Activated naive CD8-positive, alpha-beta T cell treated with anti-CD3 and anti-CD28 coated beads for 36 hours (primary cell): ENCODE measurements around the gene TNRC6C. TPM values are rescaled to one million over a fixed set of nuclear protein-coding genes. Genes with fewer than 3 reads are reported as not detected.
"Not testable (repeated sequence)": the region's sequence is repeated elsewhere in the genome, so short reads cannot be mapped to it uniquely, and the experiment has no call there.

Experiments used
- DNase-seq: peaks from one replicate; pipeline ENCODE4 v3.0.0; 2021
- H3K27ac Mint-ChIP-seq: one replicate; pipeline ENCODE4 v1.8.0; 2022; ENCODE audit warnings: mild to moderate bottlenecking, moderate library complexity, mixed read lengths
- H3K27me3 Mint-ChIP-seq: one replicate; pipeline ENCODE4 v1.8.0; 2022; ENCODE audit warnings: mild to moderate bottlenecking, mixed read lengths
- H3K36me3 Mint-ChIP-seq: one replicate; pipeline ENCODE4 v1.8.0; 2021; ENCODE audit warnings: mild to moderate bottlenecking, mixed read lengths
- H3K4me1 Mint-ChIP-seq: one replicate; pipeline ENCODE4 v1.8.0; 2021; ENCODE audit warnings: mixed read lengths
- H3K4me3 Mint-ChIP-seq: one replicate; pipeline ENCODE4 v1.8.0; 2022; ENCODE audit warnings: mild to moderate bottlenecking, moderate library complexity, mixed read lengths
- H3K9me3 Mint-ChIP-seq: one replicate; pipeline ENCODE4 v1.8.0; 2022; ENCODE audit warnings: mixed read lengths
- total RNA-seq, 2 experiments: library from RNA; stranded (reverse); gene quantifications; one replicate each; pipeline ENCODE4 v1.2.3, GENCODE V29; 2021

The TNRC6C gene
- total RNA-seq, 2 experiments from 2014 or later, result 16.2 to 19.2 TPM

DNA sequence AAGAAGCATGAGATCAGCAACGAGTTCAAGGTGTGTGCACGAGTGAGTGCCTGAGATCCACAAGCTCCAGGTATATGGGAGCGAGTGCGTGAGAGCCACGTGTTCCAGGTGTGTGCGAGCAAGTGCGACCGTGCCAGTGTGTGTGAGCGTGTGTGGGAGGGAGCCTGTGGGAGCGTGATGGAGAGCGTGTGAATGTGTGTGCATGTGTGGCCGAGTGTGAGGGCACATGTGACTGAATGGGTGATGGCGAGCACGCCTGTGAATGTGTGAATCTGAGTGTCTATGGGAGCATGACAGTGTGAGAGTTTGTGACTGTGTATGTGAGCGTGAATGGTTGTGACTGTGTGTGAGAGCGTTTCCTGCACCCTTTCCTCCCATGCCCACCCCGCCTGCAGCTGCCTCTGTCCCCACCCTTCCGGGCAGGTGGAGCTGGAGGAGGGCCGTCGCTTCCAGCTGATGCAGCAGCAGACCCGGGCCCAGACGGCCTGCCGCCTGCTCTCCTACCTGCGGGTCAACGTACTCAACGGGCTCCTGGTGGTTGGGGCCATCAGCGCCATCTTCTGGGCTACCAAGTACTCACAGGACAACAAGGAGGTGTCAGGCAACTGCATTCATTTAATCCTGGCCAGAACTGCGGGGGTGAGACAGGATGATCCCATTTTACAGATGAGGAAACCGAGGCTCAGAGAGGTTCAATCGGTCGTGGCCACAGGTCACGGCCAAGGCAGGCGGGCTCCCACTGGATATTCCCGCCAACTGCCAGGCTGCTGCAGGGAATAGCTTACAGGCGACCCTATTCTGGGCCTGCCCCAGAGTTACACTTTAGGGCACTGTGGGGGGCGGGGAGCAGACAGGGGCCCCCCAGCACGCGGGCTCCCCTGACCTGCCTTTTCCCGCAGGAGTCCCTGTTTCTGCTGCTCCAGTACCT lies 175.7 kb downstream of the TNRC6C start:
- Mint-ChIP-seq H3K27ac (peak overlapping the region; percentile 55), H3K27me3 (no peaks in the 10 kb centered on the region), H3K4me1 (peaks cover 61% of the 10 kb centered on the region), H3K9me3 (no peaks in the 10 kb centered on the region), H3K36me3 (peaks cover 59% of the 10 kb centered on the region), H3K4me3 (peak overlapping the region; percentile 76)
- peak; percentile 76 for DNase-seq

- peaks cover 62% of the 10 kb centered on the region for H3K36me3 Mint-ChIP-seq
- H3K27me3 Mint-ChIP-seq, result no peaks in the 10 kb centered on the region
- no peak overlapping the region for H3K4me3 Mint-ChIP-seq
- DNase-seq, result no peak
- no peaks in the 10 kb centered on the region for H3K9me3 Mint-ChIP-seq
- no peak overlapping the region for H3K27ac Mint-ChIP-seq
- H3K4me1 Mint-ChIP-seq, result peaks cover 59% of the 10 kb centered on the region
These were observed 176.4 kb downstream of the TNRC6C start for GRCh38 chr17:78134899-78135385.

GRCh38 chr17:78135858-78136500 lies 177.5 kb downstream of the TNRC6C start:
- H3K36me3 Mint-ChIP-seq, result peaks cover 62% of the 10 kb centered on the region
- no peaks in the 10 kb centered on the region for H3K27me3 Mint-ChIP-seq
- H3K27ac Mint-ChIP-seq, result peak overlapping the region; percentile 46
- no peak for DNase-seq
- H3K9me3 Mint-ChIP-seq, result no peaks in the 10 kb centered on the region
- peaks cover 58% of the 10 kb centered on the region for H3K4me1 Mint-ChIP-seq
- no peak overlapping the region for H3K4me3 Mint-ChIP-seq

DNA sequence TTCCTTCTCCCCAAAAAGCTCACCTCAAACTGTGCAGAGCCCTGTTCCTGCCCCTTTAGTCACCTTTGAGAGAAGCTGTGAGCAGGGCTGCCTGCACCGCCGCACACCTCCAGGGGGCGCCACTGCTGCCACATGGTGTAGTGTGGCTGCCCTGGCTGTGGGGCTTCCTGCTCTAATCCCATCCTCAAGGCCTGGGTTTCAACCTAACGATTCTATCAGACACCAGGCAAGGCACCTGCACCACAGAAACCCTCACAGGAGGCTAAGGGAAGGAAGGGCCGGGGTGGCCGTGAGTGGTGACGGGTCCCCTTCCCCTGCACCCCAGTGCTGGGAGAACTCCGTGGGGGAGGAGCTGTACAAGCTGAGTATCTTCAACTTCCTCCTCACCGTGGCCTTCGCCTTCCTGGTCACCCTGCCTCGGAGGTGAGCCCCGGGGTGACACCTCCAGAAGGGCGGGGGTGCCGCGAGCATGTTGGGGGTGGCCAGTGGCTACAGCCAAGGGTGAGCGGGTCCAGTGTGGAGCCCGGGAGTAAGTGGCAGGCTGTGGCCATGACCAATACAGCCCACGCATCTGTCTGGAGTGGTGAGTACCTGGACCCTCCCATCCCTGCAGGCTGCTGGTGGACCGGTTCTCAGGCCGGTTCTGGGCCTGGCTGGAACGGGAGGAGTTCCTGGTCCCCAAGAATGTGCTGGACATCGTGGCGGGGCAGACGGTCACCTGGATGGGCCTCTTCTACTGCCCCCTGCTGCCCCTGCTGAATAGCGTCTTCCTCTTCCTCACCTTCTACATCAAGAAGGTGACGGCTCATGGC lies 179.1 kb downstream of the TNRC6C start:
- Mint-ChIP-seq H3K27me3 (no peaks in the 10 kb centered on the region), H3K9me3 (no peaks in the 10 kb centered on the region), H3K27ac (peak overlapping the region; percentile 50), H3K36me3 (peaks cover 62% of the 10 kb centered on the region), H3K4me3 (no peak overlapping the region), H3K4me1 (peaks cover 68% of the 10 kb centered on the region)
- DNase-seq, result peak; percentile 53

GRCh38 chr17:78138204-78139060 lies 179.9 kb downstream of the TNRC6C start:
- Mint-ChIP-seq H3K27ac (peak overlapping the region; percentile 11), H3K4me3 (no peak overlapping the region), H3K4me1 (peaks cover 70% of the 10 kb centered on the region), H3K36me3 (peaks cover 56% of the 10 kb centered on the region), H3K9me3 (no peaks in the 10 kb centered on the region), H3K27me3 (no peaks in the 10 kb centered on the region)
- no peak for DNase-seq

DNA sequence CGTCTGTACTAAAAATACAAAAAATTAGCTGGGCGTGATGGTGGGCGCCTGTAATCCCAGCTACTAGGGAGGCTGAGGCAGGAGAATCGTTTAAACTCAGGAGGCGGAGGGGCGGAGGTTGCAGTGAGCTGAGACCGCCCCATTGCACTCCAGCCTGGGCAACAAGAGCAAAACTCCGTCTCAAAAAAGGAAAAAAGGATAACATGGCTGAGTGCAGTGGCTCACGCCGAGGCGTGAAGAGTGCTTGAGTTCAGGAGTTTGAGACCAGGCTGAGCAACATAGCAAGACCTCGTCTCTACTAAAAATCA lies 181.3 kb downstream of the TNRC6C start:
- Mint-ChIP-seq H3K36me3 (peaks cover 44% of the 10 kb centered on the region), H3K4me1 (peaks cover 73% of the 10 kb centered on the region), H3K27ac (peak overlapping the region; percentile 71)
- not testable (repeated sequence) for H3K9me3 Mint-ChIP-seq, H3K27me3 Mint-ChIP-seq, H3K4me3 Mint-ChIP-seq, DNase-seq

DNA sequence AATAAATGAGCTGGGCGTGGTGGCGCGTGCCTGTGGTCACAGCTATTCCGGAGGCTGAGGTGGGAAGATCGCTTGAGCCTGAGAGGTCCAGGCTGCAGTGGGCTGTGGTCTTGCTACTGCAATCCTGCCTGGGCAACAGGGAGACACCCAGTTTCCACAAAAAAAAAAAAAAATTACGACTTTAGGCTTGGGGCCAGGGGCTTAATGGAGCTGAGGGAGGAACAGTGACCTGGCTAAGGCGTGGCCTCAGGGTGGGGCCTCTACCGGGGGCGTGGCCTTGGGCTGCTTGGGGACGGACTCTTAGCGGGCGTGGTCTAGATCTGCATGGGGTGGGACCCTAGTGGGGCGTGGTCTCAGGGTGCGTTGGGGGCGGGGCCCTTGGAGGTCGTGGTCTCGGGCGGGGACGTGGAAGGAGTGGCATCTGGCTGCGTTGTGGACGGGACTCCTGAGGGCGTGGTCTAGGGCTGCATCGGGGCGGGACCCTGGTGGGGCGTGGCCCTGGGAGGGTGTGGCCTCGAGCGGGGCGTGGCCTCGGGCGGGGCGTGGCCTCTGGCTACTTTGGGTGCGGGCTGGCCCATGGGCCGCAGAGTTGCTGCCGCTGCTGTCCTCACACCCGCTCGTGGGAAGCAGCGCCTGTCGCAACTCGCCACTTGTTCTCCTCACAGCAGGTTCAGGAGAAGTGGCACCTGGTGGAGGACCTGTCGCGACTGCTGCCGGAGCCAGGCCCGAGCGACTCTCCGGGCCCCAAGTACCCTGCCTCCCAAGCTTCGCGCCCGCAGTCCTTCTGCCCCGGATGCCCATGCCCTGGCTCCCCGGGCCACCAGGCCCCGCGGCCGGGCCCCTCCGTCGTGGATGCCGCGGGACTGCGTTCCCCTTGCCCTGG lies 181.9 kb downstream of the TNRC6C start:
- Mint-ChIP-seq H3K9me3 (no peaks in the 10 kb centered on the region), H3K36me3 (peaks cover 40% of the 10 kb centered on the region), H3K27ac (peak overlapping the region; percentile 71)

DNA sequence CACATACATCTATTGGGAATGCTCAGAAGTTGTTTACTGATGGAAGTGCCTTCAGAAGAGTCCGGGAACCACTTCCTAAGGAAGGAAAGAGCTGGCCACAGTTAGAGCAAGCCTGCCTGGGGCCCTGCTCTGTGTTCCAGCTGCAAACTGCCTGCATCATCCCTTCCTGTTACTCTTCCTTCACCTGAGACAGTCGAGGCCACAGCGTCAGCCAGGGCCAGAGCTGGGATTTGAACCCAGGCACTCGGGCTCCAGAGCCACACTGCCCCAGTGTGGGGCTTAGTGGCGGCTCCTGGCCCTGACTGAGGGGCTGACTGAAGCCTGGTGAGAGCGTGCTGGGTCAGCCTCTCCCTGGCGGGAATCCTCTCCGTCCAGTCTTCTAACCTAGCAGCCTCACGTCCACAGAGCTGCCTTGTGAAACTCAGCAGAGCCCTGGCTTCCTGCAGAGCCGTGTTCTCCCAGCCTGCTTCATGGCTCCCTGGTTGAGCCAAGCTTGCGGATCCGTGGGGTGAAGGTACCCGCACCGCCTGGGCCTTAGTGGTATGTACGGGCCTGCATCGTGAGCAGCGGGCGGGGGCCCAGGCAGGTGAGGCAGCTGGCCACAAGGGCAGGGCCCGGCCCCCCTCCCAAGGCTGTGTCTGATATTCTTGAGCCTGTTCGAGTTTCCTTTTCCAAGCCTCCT lies 183.1 kb downstream of the TNRC6C start:
- peaks cover 31% of the 10 kb centered on the region for H3K36me3 Mint-ChIP-seq
- no peak overlapping the region for H3K4me3 Mint-ChIP-seq
- no peaks in the 10 kb centered on the region for H3K27me3 Mint-ChIP-seq
- H3K9me3 Mint-ChIP-seq, result no peaks in the 10 kb centered on the region
- H3K27ac Mint-ChIP-seq, result no peak overlapping the region
- no peak for DNase-seq
- H3K4me1 Mint-ChIP-seq, result peaks cover 60% of the 10 kb centered on the region

More for the DNA sequence above, 181.9 kb downstream of the TNRC6C start:
- Mint-ChIP-seq H3K4me1 (peaks cover 71% of the 10 kb centered on the region), H3K4me3 (no peak overlapping the region), H3K27me3 (no peaks in the 10 kb centered on the region)
- peak; percentile 97 for DNase-seq

DNA sequence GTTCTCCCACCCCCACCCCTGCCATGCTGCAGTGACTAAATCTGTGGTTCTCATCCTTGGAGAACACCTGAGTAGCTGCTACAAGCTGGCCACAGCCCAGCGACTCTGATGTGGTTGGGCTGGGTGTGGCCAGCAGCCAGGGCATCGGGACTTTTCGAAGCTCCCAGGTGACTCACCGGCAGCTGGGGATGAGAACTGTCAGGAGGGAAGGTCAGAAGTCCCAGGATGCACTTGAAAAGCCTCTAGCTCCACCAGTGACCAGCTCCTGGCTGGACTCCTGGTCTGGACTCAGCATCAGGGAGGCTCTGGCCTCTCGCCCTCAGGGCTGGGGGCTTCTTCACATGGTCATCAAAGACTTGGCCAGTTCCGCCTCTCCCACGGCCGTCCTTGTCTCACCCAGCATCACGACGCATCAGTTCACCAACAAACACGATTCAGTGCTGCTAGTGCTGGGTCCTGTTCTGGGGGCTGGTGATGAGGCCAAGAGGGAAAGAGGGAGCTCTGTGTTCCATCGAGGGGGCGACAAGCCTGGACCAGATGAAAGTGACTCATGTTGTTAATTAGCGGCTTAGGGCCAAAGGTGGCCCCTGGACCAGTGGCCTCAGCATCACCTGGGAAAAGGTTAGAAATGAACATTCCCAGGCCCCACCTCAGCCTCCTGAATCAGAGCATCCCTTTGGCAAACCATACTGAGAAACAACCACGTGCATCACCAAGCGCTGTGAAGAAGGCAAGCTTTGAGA lies 183.8 kb downstream of the TNRC6C start:
- peaks cover 24% of the 10 kb centered on the region for H3K36me3 Mint-ChIP-seq
- H3K27ac Mint-ChIP-seq, result no peak overlapping the region
- no peaks in the 10 kb centered on the region for H3K27me3 Mint-ChIP-seq
- no peak overlapping the region for H3K4me3 Mint-ChIP-seq
- H3K9me3 Mint-ChIP-seq, result no peaks in the 10 kb centered on the region
- peaks cover 55% of the 10 kb centered on the region for H3K4me1 Mint-ChIP-seq
- DNase-seq, result no peak

DNA sequence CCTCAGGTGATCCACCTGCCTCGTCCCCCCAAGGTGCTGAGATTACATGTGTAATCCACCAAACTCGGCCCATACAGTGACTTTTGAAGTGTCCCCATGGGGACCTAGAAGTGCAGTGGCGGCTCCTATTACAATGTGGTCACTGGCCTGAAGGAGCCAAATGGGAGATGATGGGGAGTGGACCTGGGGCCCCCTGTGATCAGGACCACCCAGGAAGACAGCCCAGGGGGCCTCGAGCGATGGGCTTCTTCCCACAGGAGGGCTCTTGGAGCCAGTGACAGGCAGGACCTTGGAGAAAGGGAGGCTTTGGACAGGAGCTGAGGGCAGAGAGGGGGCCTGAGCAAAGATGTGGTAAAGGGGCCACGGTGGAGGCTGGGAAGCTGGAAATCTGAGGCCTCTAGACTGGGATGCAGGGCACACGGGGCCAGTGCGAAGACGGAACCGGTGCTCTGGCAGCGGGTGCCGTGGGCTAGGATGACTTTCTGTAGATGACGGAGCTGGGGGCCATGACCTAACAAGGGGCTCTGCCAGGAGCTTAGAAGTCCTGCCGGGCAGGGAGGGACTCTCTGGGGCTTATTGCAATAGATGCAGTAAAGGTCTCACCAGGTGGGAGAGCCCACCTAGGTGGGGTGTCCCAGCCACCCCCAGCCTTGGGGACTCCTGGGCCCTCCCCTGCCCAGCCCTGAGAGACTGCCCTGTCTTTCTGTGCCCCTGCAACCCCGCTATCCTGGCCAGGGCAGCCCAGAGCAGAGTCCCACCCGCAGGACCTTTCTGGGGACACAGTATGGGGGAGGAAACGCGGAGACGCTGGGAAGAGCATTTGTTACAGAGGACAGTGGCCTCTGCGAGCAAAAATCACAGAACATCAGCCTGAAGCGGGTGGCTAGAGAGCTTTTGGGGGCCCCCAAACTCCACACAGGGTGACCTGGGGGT lies 185.0 kb downstream of the TNRC6C start:
- Mint-ChIP-seq H3K4me3 (no peak overlapping the region), H3K36me3 (peaks cover 19% of the 10 kb centered on the region), H3K27me3 (no peaks in the 10 kb centered on the region), H3K4me1 (peaks cover 53% of the 10 kb centered on the region), H3K9me3 (no peaks in the 10 kb centered on the region), H3K27ac (peak overlapping the region; percentile 47)
- DNase-seq, result no peak

GRCh38 chr17:78144147-78144719 lies 185.7 kb downstream of the TNRC6C start:
- Mint-ChIP-seq H3K4me3 (no peak overlapping the region), H3K4me1 (peaks cover 48% of the 10 kb centered on the region), H3K27me3 (no peaks in the 10 kb centered on the region), H3K9me3 (no peaks in the 10 kb centered on the region), H3K27ac (peak overlapping the region; percentile 45), H3K36me3 (peaks cover 17% of the 10 kb centered on the region)
- no peak for DNase-seq
